H1 (cell line): ENCODE data around the gene TSNAXIP1. TPM values are rescaled to one million over a fixed set of nuclear protein-coding genes. Genes with fewer than 3 reads are reported as not detected.

Experiments used
- CBX5 ChIP-seq: fragments of 300-800, 300-1000 bp; sonication (generic); IDR thresholded peaks from 2 replicates; pipeline ENCODE4 v1.7.1; 2016; ENCODE audit warnings: antibody characterized with exemption, low read length, low read depth
- EGR1 ChIP-seq: IDR thresholded peaks from 2 replicates; pipeline ENCODE4 v1.6.1; 2011; ENCODE audit warnings: low read depth, low read length, borderline replicate concordance
- FOSL1 ChIP-seq: IDR thresholded peaks from 2 replicates; pipeline ENCODE4 v1.6.1; 2011; ENCODE audit warnings: mild to moderate bottlenecking, low read depth, low read length, moderate library complexity; ENCODE audit not compliant: insufficient read depth
- GTF2F1 ChIP-seq: IDR thresholded peaks from 2 replicates; pipeline ENCODE4 v1.6.1; 2012; ENCODE audit warnings: low read depth, low read length, improper control_type of control experiment, borderline replicate concordance
- JUN ChIP-seq: IDR thresholded peaks from 2 replicates; pipeline ENCODE4 v1.6.1; 2011; ENCODE audit warnings: low read depth, mild to moderate bottlenecking, improper control_type of control experiment, low read length
- NRF1 ChIP-seq: IDR thresholded peaks from 2 replicates; pipeline ENCODE4 v1.6.1; 2011; ENCODE audit warnings: mild to moderate bottlenecking, low read depth, low read length, improper control_type of control experiment
- POLR2A ChIP-seq, 2 experiments: IDR thresholded peaks; 1 replicate in 1 of 2; 2 replicates in 1 of 2; pipeline ENCODE4 v1.6.1; 2011; ENCODE audit warnings: low read depth in 2 of 2, low read length in 2 of 2, mild to moderate bottlenecking in 2 of 2; ENCODE audit errors: control extremely low read depth in 1 of 2
- SIN3A ChIP-seq, 2 experiments: IDR thresholded peaks in 1 of 2; conservative IDR thresholded peaks in 1 of 2; 2 replicates each; pipeline ENCODE4 v1.6.1; 2011 to 2012; ENCODE audit warnings: low read length in 2 of 2, improper control_type of control experiment in 1 of 2, low read depth in 1 of 2, mild to moderate bottlenecking in 1 of 2
- polyA plus RNA-seq, 7 experiments: library from polyadenylated mRNA; depleted of rRNA in 3 of 7; stranded (reverse) in 5 of 7; unstranded in 2 of 7; fragments of >200 nt in 5 of 7; fragments of 200-250 nt in 2 of 7; gene quantifications; 1 replicate in 5 of 7; 2 replicates in 1 of 7; 4 replicates in 1 of 7; pipeline versions ENCODE4 v1.2.1 to v1.2.3, GENCODE V29; 2011 to 2013; ENCODE audit warnings: missing spikeins in 2 of 7, mixed read lengths in 2 of 7
- total RNA-seq: library from RNA; stranded (reverse); fragmentation: NEBNext Ultra II Directional; extraction: Animal tissue kit (Norgen Biotek cat#: 25700); gene quantifications from 2 replicates; pipeline ENCODE4 v1.2.1, GENCODE V29; 2021
- TF ChIP-seq, protein P1 (sequence below): fragments of 300-600 bp; sonication (generic); IDR thresholded peaks from 2 replicates; pipeline ENCODE4 v1.7.1; 2012; ENCODE audit warnings: low read length, moderate library complexity, mild to moderate bottlenecking, inconsistent platforms; ENCODE audit not compliant: insufficient replicate concordance
- TF ChIP-seq, protein P2 (sequence below): IDR thresholded peaks from 2 replicates; pipeline ENCODE4 v1.6.1; 2012; ENCODE audit warnings: inconsistent platforms

The TSNAXIP1 gene
- total and polyA plus RNA-seq, 2 of the 8 experiments (the other 6 are each of a cell fraction or from before 2014, with no cell fraction given): 0.37 to 0.94 TPM

DNA sequence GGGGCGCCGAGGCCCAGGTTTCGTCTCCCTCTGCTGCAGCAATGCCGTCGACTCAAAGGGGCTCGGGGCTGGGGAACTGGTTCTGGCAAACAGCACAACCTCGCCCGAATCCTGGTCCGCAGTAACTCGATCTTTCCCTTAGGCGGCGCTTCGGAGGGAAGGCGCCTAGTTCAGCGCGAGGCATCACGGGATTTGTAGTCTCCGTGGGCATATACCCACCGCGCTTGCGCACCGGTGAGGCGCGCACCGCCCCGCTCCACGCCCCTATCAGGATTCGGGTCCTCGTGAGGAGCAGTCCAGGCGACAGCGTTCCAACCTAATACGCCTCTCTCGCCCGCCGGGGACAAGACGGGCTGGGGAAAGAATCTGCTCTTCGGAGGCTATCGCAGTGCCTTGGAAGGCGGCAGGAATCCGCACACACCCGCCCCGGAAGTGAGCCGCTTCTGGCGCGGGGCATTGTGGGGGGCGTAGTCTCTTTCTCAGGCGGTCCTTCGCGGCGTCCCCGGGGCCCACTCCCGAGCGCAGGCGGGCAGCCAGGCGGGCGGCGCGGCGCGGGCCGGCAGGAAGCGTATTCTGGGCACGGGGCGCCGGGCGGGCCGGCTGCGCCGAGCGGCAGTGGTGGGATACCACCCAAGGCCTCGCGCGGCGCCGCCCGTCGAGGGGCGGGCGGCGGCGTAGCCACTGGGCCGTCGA lies 35.3 kb downstream of the TSNAXIP1 start, which contains the start of gene THAP11 (continued):
- TF ChIP-seq, protein P1, sequence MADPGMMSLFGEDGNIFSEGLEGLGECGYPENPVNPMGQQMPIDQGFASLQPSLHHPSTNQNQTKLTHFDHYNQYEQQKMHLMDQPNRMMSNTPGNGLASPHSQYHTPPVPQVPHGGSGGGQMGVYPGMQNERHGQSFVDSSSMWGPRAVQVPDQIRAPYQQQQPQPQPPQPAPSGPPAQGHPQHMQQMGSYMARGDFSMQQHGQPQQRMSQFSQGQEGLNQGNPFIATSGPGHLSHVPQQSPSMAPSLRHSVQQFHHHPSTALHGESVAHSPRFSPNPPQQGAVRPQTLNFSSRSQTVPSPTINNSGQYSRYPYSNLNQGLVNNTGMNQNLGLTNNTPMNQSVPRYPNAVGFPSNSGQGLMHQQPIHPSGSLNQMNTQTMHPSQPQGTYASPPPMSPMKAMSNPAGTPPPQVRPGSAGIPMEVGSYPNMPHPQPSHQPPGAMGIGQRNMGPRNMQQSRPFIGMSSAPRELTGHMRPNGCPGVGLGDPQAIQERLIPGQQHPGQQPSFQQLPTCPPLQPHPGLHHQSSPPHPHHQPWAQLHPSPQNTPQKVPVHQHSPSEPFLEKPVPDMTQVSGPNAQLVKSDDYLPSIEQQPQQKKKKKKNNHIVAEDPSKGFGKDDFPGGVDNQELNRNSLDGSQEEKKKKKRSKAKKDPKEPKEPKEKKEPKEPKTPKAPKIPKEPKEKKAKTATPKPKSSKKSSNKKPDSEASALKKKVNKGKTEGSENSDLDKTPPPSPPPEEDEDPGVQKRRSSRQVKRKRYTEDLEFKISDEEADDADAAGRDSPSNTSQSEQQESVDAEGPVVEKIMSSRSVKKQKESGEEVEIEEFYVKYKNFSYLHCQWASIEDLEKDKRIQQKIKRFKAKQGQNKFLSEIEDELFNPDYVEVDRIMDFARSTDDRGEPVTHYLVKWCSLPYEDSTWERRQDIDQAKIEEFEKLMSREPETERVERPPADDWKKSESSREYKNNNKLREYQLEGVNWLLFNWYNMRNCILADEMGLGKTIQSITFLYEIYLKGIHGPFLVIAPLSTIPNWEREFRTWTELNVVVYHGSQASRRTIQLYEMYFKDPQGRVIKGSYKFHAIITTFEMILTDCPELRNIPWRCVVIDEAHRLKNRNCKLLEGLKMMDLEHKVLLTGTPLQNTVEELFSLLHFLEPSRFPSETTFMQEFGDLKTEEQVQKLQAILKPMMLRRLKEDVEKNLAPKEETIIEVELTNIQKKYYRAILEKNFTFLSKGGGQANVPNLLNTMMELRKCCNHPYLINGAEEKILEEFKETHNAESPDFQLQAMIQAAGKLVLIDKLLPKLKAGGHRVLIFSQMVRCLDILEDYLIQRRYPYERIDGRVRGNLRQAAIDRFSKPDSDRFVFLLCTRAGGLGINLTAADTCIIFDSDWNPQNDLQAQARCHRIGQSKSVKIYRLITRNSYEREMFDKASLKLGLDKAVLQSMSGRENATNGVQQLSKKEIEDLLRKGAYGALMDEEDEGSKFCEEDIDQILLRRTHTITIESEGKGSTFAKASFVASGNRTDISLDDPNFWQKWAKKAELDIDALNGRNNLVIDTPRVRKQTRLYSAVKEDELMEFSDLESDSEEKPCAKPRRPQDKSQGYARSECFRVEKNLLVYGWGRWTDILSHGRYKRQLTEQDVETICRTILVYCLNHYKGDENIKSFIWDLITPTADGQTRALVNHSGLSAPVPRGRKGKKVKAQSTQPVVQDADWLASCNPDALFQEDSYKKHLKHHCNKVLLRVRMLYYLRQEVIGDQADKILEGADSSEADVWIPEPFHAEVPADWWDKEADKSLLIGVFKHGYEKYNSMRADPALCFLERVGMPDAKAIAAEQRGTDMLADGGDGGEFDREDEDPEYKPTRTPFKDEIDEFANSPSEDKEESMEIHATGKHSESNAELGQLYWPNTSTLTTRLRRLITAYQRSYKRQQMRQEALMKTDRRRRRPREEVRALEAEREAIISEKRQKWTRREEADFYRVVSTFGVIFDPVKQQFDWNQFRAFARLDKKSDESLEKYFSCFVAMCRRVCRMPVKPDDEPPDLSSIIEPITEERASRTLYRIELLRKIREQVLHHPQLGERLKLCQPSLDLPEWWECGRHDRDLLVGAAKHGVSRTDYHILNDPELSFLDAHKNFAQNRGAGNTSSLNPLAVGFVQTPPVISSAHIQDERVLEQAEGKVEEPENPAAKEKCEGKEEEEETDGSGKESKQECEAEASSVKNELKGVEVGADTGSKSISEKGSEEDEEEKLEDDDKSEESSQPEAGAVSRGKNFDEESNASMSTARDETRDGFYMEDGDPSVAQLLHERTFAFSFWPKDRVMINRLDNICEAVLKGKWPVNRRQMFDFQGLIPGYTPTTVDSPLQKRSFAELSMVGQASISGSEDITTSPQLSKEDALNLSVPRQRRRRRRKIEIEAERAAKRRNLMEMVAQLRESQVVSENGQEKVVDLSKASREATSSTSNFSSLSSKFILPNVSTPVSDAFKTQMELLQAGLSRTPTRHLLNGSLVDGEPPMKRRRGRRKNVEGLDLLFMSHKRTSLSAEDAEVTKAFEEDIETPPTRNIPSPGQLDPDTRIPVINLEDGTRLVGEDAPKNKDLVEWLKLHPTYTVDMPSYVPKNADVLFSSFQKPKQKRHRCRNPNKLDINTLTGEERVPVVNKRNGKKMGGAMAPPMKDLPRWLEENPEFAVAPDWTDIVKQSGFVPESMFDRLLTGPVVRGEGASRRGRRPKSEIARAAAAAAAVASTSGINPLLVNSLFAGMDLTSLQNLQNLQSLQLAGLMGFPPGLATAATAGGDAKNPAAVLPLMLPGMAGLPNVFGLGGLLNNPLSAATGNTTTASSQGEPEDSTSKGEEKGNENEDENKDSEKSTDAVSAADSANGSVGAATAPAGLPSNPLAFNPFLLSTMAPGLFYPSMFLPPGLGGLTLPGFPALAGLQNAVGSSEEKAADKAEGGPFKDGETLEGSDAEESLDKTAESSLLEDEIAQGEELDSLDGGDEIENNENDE: no peak
- TF ChIP-seq FOSL1 (no peak), EGR1 (no peak), NRF1 (peak; percentile 88), SIN3A (conservative IDR thresholded peaks at IDR 0.05 in 1 of 2, IDR thresholded peaks at IDR 0.05 in 1 of 2; ENCODE audit: low read depth in 1 of 2, low read length in 2 of 2) (peak; percentile 7 to 83; a peak in 2 of 4 replicates), JUN (no peak), GTF2F1 (peak; percentile 74; the same call in 1 of the 2 replicates), POLR2A (IDR thresholded peaks at IDR 0.05; ENCODE audit: control extremely low read depth in 1 of 2, low read depth in 2 of 2, low read length in 2 of 2) (peak; percentile 83 to 93), CBX5 (no peak)
- TF ChIP-seq, protein P2, sequence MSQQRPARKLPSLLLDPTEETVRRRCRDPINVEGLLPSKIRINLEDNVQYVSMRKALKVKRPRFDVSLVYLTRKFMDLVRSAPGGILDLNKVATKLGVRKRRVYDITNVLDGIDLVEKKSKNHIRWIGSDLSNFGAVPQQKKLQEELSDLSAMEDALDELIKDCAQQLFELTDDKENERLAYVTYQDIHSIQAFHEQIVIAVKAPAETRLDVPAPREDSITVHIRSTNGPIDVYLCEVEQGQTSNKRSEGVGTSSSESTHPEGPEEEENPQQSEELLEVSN: no peak; the same call in 1 of the 2 replicates
